Measurements from ENCODE around the gene DMKN. TPM values are rescaled to one million over a fixed set of nuclear protein-coding genes. Genes with fewer than 3 reads are reported as not detected.

DMKN gene
- total and polyA plus RNA-seq, 2 donors (not counting 3 experiments of a cell fraction or from before 2014, with no cell fraction given), result not detected

GRCh38 chr19:35518313-35518712 is 4.9 kb upstream of the DMKN start:
- Histone ChIP-seq H2AFZ (ENCODE audit: low read depth, low read length) (no peak overlapping the region), H3K27me3 (ENCODE audit: control insufficient read depth in 2 of 2, insufficient read depth in 2 of 2, low read length in 2 of 2) (peaks cover 4 to 8% of the 10 kb centered on the region in 2 experiments), H3K27ac (ENCODE audit: insufficient read depth, low read depth, low read length) (no peak overlapping the region), H3K4me2 (ENCODE audit: insufficient read depth, low read length) (no peak overlapping the region), H3K9me1 (replicated peaks; ENCODE audit: control insufficient read depth, extremely low read depth, insufficient read depth, low read length) (no peaks in the 10 kb centered on the region), H3K79me2 (ENCODE audit: control insufficient read depth, insufficient read depth, low read length) (no peaks in the 10 kb centered on the region), H3K9me3 (replicated peaks; ENCODE audit: control insufficient read depth, insufficient read depth, low read length) (no peaks in the 10 kb centered on the region), H3K9ac (replicated peaks; ENCODE audit: extremely low read depth, insufficient read depth, low read length) (no peak overlapping the region), H3K4me1 (ENCODE audit: control insufficient read depth, extremely low read depth, insufficient read depth, low read length) (no peaks in the 10 kb centered on the region), H4K20me1 (replicated peaks; ENCODE audit: control insufficient read depth, extremely low read depth, insufficient read depth, low read length) (no peaks in the 10 kb centered on the region), H3K36me3 (ENCODE audit: control insufficient read depth in 2 of 2, extremely low read depth in 1 of 2, insufficient read depth in 2 of 2, low read length in 2 of 2) (no peaks in the 10 kb centered on the region), H3K4me3 (replicated peaks in 1 of 3; ENCODE audit: insufficient read depth in 1 of 3, low read depth in 1 of 3, low read length in 3 of 3) (no peak overlapping the region)
- TF ChIP-seq MAX (IDR thresholded peaks at IDR 0.05; ENCODE audit: insufficient read depth, insufficient read length) (no peak), JUN (IDR thresholded peaks at IDR 0.05; ENCODE audit: borderline replicate concordance, insufficient read depth, insufficient read length, low read depth) (no peak)
- POLR2A ChIA-PET, result no interaction called here
- dilution Hi-C loops (cut with MboI; ENCODE audit: extremely low pct_ligation_motif_present, low sequenced_read_pairs) (no loop called here), intact Hi-C loops (cut with micrococcal nuclease) (no loop called here)
- CTCF ChIA-PET, result no interaction called here
- no TSS peak for BruUV-seq (replicated peaks)
- FAIRE-seq, result no peak
- DNase-seq (ENCODE audit: low read depth, low spot score), result no peak

- CTCF ChIA-PET, result interaction anchor here (0.9 kb wide), 1 partner anchor 10 kb away, joined by 3 read pairs; the partner anchor contains the start of gene SBSN
- H3K4me3 ChIP-seq (replicated peaks in 1 of 3; ENCODE audit: insufficient read depth in 1 of 3, low read depth in 1 of 3, low read length in 3 of 3), result no peak overlapping the region
- FAIRE-seq, result no peak
- H3K27me3 ChIP-seq (ENCODE audit: control insufficient read depth in 2 of 2, insufficient read depth in 2 of 2, low read length in 2 of 2), result peaks cover 8 to 11% of the 10 kb centered on the region in 2 experiments
- H3K4me2 ChIP-seq (ENCODE audit: insufficient read depth, low read length), result no peak overlapping the region
- no peaks in the 10 kb centered on the region for H4K20me1 ChIP-seq (replicated peaks; ENCODE audit: control insufficient read depth, extremely low read depth, insufficient read depth, low read length)
- dilution Hi-C loops (cut with MboI; ENCODE audit: extremely low pct_ligation_motif_present, low sequenced_read_pairs) (no loop called here), intact Hi-C loops (cut with micrococcal nuclease) (no loop called here)
- no peak overlapping the region for H3K27ac ChIP-seq (ENCODE audit: insufficient read depth, low read depth, low read length)
- POLR2A ChIA-PET, result no interaction called here
- TF ChIP-seq JUN (IDR thresholded peaks at IDR 0.05; ENCODE audit: borderline replicate concordance, insufficient read depth, insufficient read length, low read depth) (no peak), MYC (IDR thresholded peaks at IDR 0.05; ENCODE audit: low read depth, low read length) (no peak), POLR2AphosphoS5 (IDR thresholded peaks at IDR 0.05; ENCODE audit: insufficient read depth, low read depth, low read length) (no peak), MAX (IDR thresholded peaks at IDR 0.05; ENCODE audit: insufficient read depth, insufficient read length) (no peak), CTCF (IDR thresholded peaks at IDR 0.05; ENCODE audit: extremely low read depth in 1 of 2, insufficient read depth in 1 of 2, low read depth in 1 of 2, low read length in 2 of 2) (no peak), GATA2 (IDR thresholded peaks at IDR 0.05; ENCODE audit: insufficient read depth, insufficient read length, low read depth, low read length) (no peak), FOS (IDR thresholded peaks at IDR 0.05; ENCODE audit: borderline replicate concordance, insufficient read depth, low read length) (no peak), POLR2A (IDR thresholded peaks at IDR 0.05; ENCODE audit: low read depth, low read length) (no peak), EZH2 (IDR thresholded peaks at IDR 0.05; ENCODE audit: borderline replicate concordance, low read depth, low read length, severe bottlenecking) (no peak)
- H3K79me2 ChIP-seq (ENCODE audit: control insufficient read depth, insufficient read depth, low read length), result no peaks in the 10 kb centered on the region
- no peak for DNase-seq (ENCODE audit: low read depth, low spot score)
- no peaks in the 10 kb centered on the region for H3K9me1 ChIP-seq (replicated peaks; ENCODE audit: control insufficient read depth, extremely low read depth, insufficient read depth, low read length)
- no peaks in the 10 kb centered on the region for H3K4me1 ChIP-seq (ENCODE audit: control insufficient read depth, extremely low read depth, insufficient read depth, low read length)
- no peaks in the 10 kb centered on the region for H3K36me3 ChIP-seq (ENCODE audit: control insufficient read depth in 2 of 2, extremely low read depth in 1 of 2, insufficient read depth in 2 of 2, low read length in 2 of 2)
- H3K9me3 ChIP-seq (replicated peaks; ENCODE audit: control insufficient read depth, insufficient read depth, low read length), result no peaks in the 10 kb centered on the region
- no peak overlapping the region for H2AFZ ChIP-seq (ENCODE audit: low read depth, low read length)
- no peak overlapping the region for H3K9ac ChIP-seq (replicated peaks; ENCODE audit: extremely low read depth, insufficient read depth, low read length)
- BruUV-seq (replicated peaks), result no TSS peak
These were observed 3.9 kb upstream of the DMKN start for GRCh38 chr19:35517342-35517741.

All from endothelial cell of umbilical vein (primary cell).